HL-60 (cell line): ENCODE data around the gene LOXL1.

Experiments
- DNase-seq, 2 experiments: peaks; one replicate each; pipeline ENCODE4 v3.0.0-alpha.2; 2010 to 2020; ENCODE audit warnings: low read depth in 1 of 2, low spot score in 1 of 2
- H3K27ac ChIP-seq: fragments of 250-450 bp; sonication (Bioruptor Pico); replicated peaks from 2 replicates; pipeline ENCODE4 v1.5.1; 2020; ENCODE audit warnings: mild to moderate bottlenecking, moderate library complexity
- H3K27me3 ChIP-seq: fragments of 250-450 bp; sonication (Bioruptor Pico); 2 replicates; pipeline ENCODE4 v1.5.1; 2021; ENCODE audit warnings: mild to moderate bottlenecking, moderate library complexity; ENCODE audit not compliant: insufficient read depth, poor library complexity, severe bottlenecking
- H3K4me3 ChIP-seq: replicated peaks from 2 replicates; pipeline ENCODE4 v1.5.1; 2011; ENCODE audit warnings: mild to moderate bottlenecking, control low read depth, low read length; ENCODE audit not compliant: insufficient read depth
- GABPA ChIP-seq: IDR thresholded peaks from 2 replicates; pipeline ENCODE4 v1.6.1; 2012; ENCODE audit warnings: low read depth
- POLR2AphosphoS5 ChIP-seq: IDR thresholded peaks from 2 replicates; pipeline ENCODE4 v1.6.1; 2012; ENCODE audit warnings: low read depth
- SPI1 ChIP-seq: IDR thresholded peaks from 2 replicates; pipeline ENCODE4 v1.6.1; 2012; ENCODE audit warnings: low read depth, mild to moderate bottlenecking, borderline replicate concordance
- TF ChIP-seq, protein P1 (sequence below): IDR thresholded peaks from one replicate; pipeline ENCODE4 v1.5.1; 2011; ENCODE audit warnings: low read length, control low read depth, inconsistent platforms; ENCODE audit not compliant: insufficient read depth
- TF ChIP-seq, protein P2 (sequence below): IDR thresholded peaks from 2 replicates; pipeline ENCODE4 v1.6.1; 2012; ENCODE audit warnings: low read depth; ENCODE audit not compliant: insufficient replicate concordance

The LOXL1 gene

DNA sequence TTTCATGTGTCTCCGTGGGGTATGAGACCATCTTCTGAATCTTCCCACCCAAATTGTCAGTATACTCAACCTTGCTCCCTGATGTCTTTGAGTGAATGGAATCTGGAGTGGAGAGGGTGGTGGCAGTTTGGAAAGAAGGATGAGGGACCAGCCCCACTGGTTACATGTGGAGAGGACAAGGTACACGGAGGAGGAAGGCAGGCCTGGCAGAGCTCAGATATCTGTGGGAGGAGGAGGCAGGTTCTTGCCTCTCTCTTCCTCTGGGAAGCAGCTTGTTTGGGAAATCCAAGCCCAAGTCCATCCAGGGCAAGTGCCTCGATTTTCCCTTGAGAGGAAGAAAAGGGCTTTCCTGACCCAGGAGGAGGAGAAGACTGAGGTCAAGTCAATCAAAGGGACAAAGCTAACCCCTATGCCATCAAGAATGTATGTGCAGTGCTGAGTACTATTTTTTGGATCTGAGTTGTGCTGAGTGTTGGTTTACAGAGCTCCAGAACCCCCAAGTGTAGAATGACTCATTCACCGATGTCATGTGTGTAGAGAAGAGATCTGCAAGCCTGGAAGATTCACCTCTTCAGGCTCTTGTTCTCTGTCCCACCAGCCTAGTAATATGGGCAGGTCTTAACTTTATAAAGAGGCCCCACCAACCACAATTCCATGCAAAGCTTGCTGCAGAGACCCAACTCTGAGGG is 19.8 kb upstream of the LOXL1 start:
- H3K4me3 ChIP-seq = no peak overlapping the region
- TF ChIP-seq, protein P1, sequence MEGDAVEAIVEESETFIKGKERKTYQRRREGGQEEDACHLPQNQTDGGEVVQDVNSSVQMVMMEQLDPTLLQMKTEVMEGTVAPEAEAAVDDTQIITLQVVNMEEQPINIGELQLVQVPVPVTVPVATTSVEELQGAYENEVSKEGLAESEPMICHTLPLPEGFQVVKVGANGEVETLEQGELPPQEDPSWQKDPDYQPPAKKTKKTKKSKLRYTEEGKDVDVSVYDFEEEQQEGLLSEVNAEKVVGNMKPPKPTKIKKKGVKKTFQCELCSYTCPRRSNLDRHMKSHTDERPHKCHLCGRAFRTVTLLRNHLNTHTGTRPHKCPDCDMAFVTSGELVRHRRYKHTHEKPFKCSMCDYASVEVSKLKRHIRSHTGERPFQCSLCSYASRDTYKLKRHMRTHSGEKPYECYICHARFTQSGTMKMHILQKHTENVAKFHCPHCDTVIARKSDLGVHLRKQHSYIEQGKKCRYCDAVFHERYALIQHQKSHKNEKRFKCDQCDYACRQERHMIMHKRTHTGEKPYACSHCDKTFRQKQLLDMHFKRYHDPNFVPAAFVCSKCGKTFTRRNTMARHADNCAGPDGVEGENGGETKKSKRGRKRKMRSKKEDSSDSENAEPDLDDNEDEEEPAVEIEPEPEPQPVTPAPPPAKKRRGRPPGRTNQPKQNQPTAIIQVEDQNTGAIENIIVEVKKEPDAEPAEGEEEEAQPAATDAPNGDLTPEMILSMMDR = no peak
- TF ChIP-seq GABPA (no peak), POLR2AphosphoS5 (no peak), SPI1 (no peak)
- TF ChIP-seq, protein P2, sequence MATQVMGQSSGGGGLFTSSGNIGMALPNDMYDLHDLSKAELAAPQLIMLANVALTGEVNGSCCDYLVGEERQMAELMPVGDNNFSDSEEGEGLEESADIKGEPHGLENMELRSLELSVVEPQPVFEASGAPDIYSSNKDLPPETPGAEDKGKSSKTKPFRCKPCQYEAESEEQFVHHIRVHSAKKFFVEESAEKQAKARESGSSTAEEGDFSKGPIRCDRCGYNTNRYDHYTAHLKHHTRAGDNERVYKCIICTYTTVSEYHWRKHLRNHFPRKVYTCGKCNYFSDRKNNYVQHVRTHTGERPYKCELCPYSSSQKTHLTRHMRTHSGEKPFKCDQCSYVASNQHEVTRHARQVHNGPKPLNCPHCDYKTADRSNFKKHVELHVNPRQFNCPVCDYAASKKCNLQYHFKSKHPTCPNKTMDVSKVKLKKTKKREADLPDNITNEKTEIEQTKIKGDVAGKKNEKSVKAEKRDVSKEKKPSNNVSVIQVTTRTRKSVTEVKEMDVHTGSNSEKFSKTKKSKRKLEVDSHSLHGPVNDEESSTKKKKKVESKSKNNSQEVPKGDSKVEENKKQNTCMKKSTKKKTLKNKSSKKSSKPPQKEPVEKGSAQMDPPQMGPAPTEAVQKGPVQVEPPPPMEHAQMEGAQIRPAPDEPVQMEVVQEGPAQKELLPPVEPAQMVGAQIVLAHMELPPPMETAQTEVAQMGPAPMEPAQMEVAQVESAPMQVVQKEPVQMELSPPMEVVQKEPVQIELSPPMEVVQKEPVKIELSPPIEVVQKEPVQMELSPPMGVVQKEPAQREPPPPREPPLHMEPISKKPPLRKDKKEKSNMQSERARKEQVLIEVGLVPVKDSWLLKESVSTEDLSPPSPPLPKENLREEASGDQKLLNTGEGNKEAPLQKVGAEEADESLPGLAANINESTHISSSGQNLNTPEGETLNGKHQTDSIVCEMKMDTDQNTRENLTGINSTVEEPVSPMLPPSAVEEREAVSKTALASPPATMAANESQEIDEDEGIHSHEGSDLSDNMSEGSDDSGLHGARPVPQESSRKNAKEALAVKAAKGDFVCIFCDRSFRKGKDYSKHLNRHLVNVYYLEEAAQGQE = no peak
- H3K27me3 ChIP-seq = peaks cover 3% of the 10 kb centered on the region
- H3K27ac ChIP-seq = no peak overlapping the region
- no peak for DNase-seq

- no peak overlapping the region for H3K27ac ChIP-seq
Observed at GRCh38 chr15:73907035-73907408, 19.2 kb upstream of the LOXL1 start.

GRCh38 chr15:73908030-73908821 is 18.0 kb upstream of the LOXL1 start:
- H3K27ac ChIP-seq = no peak overlapping the region
- no peak for TF ChIP-seq POLR2AphosphoS5
- TF ChIP-seq, protein P1 = peak; percentile 88
- H3K4me3 ChIP-seq = no peak overlapping the region
- DNase-seq = peak in 1 of 2 experiments; percentile 68
- H3K27me3 ChIP-seq = peaks cover 4% of the 10 kb centered on the region

More at GRCh38 chr15:73907035-73907408, 19.2 kb upstream of the LOXL1 start:
- TF ChIP-seq, protein P2 = no peak
- TF ChIP-seq SPI1 = peak; percentile 11; the same call in 1 of the 2 replicates
- Histone ChIP-seq H3K27me3 (peaks cover 3% of the 10 kb centered on the region), H3K4me3 (no peak overlapping the region)
- peak in 1 of 2 experiments; percentile 34 for DNase-seq

GRCh38 chr15:73908822-73909122 is 17.5 kb upstream of the LOXL1 start:
- no peak for DNase-seq
- Histone ChIP-seq H3K27me3 (peaks cover 7% of the 10 kb centered on the region), H3K27ac (no peak overlapping the region), H3K4me3 (no peak overlapping the region)
- TF ChIP-seq, protein P1 = no peak
- TF ChIP-seq GABPA (no peak), POLR2AphosphoS5 (no peak), SPI1 (no peak)
- TF ChIP-seq, protein P2 = no peak
